Neuron (in vitro differentiated cells): ENCODE measurements around the gene HES1.

Source experiments
- H2AFZ ChIP-seq: one replicate; pipeline ENCODE4 v1.6.1; 2013; ENCODE audit warnings: low read depth, mild to moderate bottlenecking, inconsistent platforms, low read length, moderate library complexity
- H3K27me3 ChIP-seq: one replicate; pipeline ENCODE4 v1.6.1; 2013; ENCODE audit warnings: low read length; ENCODE audit not compliant: insufficient read depth
- H3K36me3 ChIP-seq: one replicate; pipeline ENCODE4 v1.6.1; 2013; ENCODE audit warnings: low read length; ENCODE audit not compliant: insufficient read depth
- H3K4me1 ChIP-seq: one replicate; pipeline ENCODE4 v1.6.1; 2013; ENCODE audit warnings: low read length; ENCODE audit not compliant: insufficient read depth
- H3K4me3 ChIP-seq: 2 replicates; pipeline ENCODE4 v1.5.1; 2013; ENCODE audit warnings: mild to moderate bottlenecking, low read length, moderate library complexity
- H3K9me3 ChIP-seq: one replicate; pipeline ENCODE4 v1.6.1; 2013; ENCODE audit warnings: low read length

HES1 gene

GRCh38 chr3:194164861-194165260, 28.9 kb downstream of the HES1 start:
- no peak overlapping the region for H2AFZ ChIP-seq
- H3K36me3 ChIP-seq = no peaks in the 10 kb centered on the region
- H3K4me3 ChIP-seq = no peak overlapping the region
- H3K9me3 ChIP-seq = no peaks in the 10 kb centered on the region
- H3K4me1 ChIP-seq = peaks cover 24% of the 10 kb centered on the region
- no peaks in the 10 kb centered on the region for H3K27me3 ChIP-seq

GRCh38 chr3:194165271-194166018, 29.5 kb downstream of the HES1 start:
- Histone ChIP-seq H3K36me3 (no peaks in the 10 kb centered on the region), H3K4me3 (no peak overlapping the region), H2AFZ (no peak overlapping the region), H3K4me1 (peaks cover 24% of the 10 kb centered on the region), H3K9me3 (no peaks in the 10 kb centered on the region), H3K27me3 (no peaks in the 10 kb centered on the region)

GRCh38 chr3:194166682-194167479, 30.9 kb downstream of the HES1 start:
- no peaks in the 10 kb centered on the region for H3K27me3 ChIP-seq
- no peaks in the 10 kb centered on the region for H3K36me3 ChIP-seq
- H2AFZ ChIP-seq = no peak overlapping the region
- H3K4me3 ChIP-seq = no peak overlapping the region
- no peaks in the 10 kb centered on the region for H3K9me3 ChIP-seq
- peaks cover 24% of the 10 kb centered on the region for H3K4me1 ChIP-seq

DNA sequence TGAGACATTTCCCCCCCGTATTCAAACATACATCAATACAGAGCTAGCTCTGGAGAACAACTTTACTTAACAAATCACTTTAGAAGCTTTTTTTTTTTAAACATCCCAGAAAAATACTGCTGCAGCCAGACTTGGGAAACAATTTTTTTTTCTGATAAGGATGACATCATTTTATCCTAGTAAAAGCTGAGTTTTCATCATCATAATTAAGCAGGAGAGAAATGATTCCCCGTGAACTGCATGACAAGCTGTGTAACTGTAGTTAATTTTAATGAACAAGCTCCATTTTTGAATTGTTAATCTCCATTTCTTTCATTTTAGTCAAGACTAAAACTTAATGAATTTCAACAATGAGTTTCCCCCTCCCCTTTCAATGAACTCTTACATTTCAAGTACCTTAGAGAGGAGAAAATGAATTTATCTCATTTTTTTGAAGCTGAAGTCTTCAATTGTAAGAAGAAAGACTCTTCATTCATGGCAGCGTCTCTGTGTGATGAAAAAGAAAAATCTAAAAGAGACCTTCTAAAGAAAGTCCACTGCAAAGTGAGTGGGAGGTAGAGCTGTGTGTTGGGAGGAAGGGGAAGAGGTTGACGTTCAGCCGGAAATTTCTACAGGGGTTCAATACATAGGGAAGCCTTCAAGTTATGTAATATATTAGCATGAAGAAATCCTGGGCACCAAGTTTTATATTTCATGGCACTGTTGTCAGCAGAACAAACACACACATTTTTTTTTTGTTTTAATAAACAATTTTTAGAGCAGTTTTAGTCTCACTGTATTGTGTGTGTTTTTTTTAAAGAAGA, 31.7 kb downstream of the HES1 start:
- no peaks in the 10 kb centered on the region for H3K9me3 ChIP-seq
- no peak overlapping the region for H3K4me3 ChIP-seq
- H3K36me3 ChIP-seq = no peaks in the 10 kb centered on the region
- H2AFZ ChIP-seq = no peak overlapping the region
- H3K27me3 ChIP-seq = no peaks in the 10 kb centered on the region
- H3K4me1 ChIP-seq = peaks cover 24% of the 10 kb centered on the region

DNA sequence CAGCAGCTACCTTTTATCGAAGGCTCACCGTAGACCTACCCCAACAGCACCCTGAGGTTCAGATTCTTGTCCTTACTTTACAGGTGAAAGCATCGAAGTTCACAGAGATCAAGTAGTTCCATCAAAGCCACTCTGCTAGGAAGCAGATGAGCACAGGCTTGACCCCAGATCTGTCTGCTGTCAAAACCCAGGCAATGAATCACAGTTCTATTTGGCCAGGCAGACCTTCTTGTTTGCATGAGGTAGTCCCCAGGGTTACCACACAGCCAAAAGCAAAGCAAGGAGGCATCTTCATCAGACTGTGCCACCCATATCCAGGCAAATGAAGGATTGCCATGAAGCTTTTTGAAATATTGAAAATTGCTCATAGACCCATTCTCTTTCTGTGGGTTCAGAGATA, 33.0 kb downstream of the HES1 start:
- H3K4me3 ChIP-seq = no peak overlapping the region
- no peaks in the 10 kb centered on the region for H3K36me3 ChIP-seq
- H3K4me1 ChIP-seq = peaks cover 24% of the 10 kb centered on the region
- H3K9me3 ChIP-seq = no peaks in the 10 kb centered on the region
- H2AFZ ChIP-seq = no peak overlapping the region
- no peaks in the 10 kb centered on the region for H3K27me3 ChIP-seq

GRCh38 chr3:194169595-194169994, 33.6 kb downstream of the HES1 start:
- H2AFZ ChIP-seq = no peak overlapping the region
- no peaks in the 10 kb centered on the region for H3K36me3 ChIP-seq
- H3K4me3 ChIP-seq = no peak overlapping the region
- peaks cover 24% of the 10 kb centered on the region for H3K4me1 ChIP-seq
- H3K9me3 ChIP-seq = no peaks in the 10 kb centered on the region
- no peaks in the 10 kb centered on the region for H3K27me3 ChIP-seq

DNA sequence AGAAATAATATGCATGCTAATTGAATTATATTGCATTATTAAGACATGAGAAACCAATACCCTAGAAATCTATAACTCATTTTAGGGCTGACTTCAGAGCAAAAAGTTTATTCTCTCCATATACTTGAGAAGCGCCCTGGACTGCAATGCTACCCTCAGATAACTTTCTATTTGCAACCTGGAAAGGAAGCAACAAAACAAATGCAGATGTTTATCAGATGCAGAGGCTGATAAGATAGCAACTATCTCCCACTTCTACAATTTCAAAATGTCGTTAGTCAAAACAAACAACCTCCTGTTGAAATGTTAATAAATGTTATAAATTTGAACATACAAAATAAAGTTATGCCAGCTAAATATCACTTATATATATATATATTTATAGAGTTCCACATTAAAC, 34.8 kb downstream of the HES1 start:
- no peaks in the 10 kb centered on the region for H3K9me3 ChIP-seq
- no peaks in the 10 kb centered on the region for H3K36me3 ChIP-seq
- H2AFZ ChIP-seq = no peak overlapping the region
- no peaks in the 10 kb centered on the region for H3K27me3 ChIP-seq
- H3K4me1 ChIP-seq = peaks cover 20% of the 10 kb centered on the region
- H3K4me3 ChIP-seq = no peak overlapping the region

DNA sequence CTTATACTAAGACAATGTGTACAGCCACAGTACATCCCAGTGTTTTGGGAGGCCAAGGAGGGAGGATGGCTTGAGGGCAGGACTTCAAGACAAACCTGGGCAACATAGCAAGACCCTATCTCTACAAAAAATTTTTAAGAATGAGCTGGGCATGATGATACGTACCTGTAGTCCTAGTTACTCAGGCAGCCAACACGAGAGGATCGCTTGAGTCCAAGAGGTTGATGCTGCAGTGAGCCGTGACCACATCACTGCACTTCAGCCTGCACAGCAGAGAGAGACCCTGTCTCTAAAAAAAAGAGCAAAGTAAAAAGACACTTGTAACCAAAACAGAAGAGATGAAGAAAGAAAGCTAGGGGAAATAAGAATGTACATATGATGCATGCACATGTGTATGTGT, 38.5 kb downstream of the HES1 start:
- H3K4me3 ChIP-seq = no peak overlapping the region
- no peaks in the 10 kb centered on the region for H3K9me3 ChIP-seq
- H3K36me3 ChIP-seq = no peaks in the 10 kb centered on the region
- H3K27me3 ChIP-seq = peaks cover 15% of the 10 kb centered on the region
- H3K4me1 ChIP-seq = peaks cover 8% of the 10 kb centered on the region
- no peak overlapping the region for H2AFZ ChIP-seq

GRCh38 chr3:194174980-194175379, 39.0 kb downstream of the HES1 start:
- Histone ChIP-seq H3K4me1 (peaks cover 8% of the 10 kb centered on the region), H3K9me3 (no peaks in the 10 kb centered on the region), H2AFZ (no peak overlapping the region), H3K4me3 (no peak overlapping the region), H3K27me3 (peaks cover 15% of the 10 kb centered on the region), H3K36me3 (no peaks in the 10 kb centered on the region)

DNA sequence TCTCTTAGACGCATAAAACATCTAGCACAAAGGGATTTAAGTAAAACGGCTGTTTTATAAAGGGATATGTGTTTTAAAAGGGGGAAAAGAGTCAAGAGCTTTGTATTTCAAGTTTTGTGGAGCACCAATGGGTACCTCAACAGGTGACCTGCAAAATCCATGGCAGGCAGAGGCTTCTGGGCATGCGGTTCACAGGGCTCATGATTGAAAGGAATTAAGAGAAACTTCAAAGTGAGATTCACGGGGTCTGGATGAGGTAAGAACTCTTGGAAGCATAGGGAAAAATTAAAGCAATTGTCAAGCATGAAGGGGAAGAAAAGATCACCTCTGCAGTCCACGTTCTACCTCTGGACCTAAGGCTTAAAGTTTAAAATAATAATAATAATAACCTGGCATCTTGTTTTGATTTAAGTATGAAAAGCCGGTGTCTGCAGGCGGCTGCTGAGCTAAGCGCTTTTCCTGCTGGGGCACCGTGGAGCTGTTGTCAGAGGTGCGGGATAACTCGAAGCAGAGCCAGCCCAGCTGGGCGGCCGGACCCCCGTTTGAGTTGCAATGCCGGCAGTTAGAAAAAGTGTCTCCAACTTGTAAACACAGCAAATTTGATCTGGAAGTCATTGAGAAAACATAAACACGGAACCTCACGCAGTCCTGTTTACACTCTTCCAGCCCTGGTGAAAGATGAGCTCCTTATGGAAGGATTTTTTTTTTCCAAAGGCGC, 40.5 kb downstream of the HES1 start:
- H3K9me3 ChIP-seq = no peaks in the 10 kb centered on the region
- H2AFZ ChIP-seq = no peak overlapping the region
- peaks cover 15% of the 10 kb centered on the region for H3K27me3 ChIP-seq
- H3K36me3 ChIP-seq = no peaks in the 10 kb centered on the region
- H3K4me3 ChIP-seq = no peak overlapping the region
- H3K4me1 ChIP-seq = peaks cover 8% of the 10 kb centered on the region

DNA sequence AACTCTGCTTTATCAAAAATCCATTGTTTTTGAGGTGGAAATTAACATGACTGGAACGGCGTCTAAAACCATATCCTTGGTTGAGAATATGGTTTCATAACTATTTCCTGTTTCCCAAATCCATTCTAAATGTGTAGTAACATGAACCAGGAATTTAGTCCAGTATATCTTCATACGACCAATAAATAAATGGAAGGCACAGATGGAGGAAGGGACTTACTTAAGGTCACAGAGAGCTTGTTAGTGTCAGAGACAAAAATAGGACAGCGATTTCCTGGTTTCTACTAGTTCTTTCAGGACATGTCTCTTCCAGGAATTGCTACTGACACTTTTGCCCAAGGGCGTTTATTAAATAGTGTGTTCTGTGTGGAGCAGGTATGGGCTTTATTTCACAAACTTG, 41.2 kb downstream of the HES1 start:
- Histone ChIP-seq H3K4me1 (peaks cover 8% of the 10 kb centered on the region), H3K4me3 (no peak overlapping the region), H3K9me3 (no peaks in the 10 kb centered on the region), H3K36me3 (no peaks in the 10 kb centered on the region), H3K27me3 (peaks cover 15% of the 10 kb centered on the region), H2AFZ (no peak overlapping the region)

DNA sequence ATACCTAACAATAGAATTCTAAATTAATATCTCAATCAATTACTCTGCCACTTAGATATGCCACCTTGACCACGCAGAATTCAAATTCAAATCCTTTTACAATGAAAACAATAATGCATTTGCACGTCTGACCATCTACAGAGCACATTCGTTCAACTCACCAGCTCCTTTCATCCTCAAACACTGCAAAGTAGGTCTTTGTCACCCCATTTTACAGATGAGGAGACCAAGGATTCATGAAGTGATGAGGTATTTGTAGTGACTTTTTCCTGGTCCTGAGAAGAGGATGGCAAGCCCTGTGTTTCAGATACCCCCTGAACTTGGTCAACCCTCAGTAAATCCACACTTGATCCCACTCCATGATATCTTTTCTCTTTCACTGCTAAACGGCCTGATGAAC, 42.2 kb downstream of the HES1 start:
- peaks cover 8% of the 10 kb centered on the region for H3K4me1 ChIP-seq
- no peaks in the 10 kb centered on the region for H3K36me3 ChIP-seq
- no peaks in the 10 kb centered on the region for H3K9me3 ChIP-seq
- peaks cover 15% of the 10 kb centered on the region for H3K27me3 ChIP-seq
- H2AFZ ChIP-seq = no peak overlapping the region
- no peak overlapping the region for H3K4me3 ChIP-seq
